Measurements from ENCODE around the gene TAGLN.

TAGLN gene

DNA sequence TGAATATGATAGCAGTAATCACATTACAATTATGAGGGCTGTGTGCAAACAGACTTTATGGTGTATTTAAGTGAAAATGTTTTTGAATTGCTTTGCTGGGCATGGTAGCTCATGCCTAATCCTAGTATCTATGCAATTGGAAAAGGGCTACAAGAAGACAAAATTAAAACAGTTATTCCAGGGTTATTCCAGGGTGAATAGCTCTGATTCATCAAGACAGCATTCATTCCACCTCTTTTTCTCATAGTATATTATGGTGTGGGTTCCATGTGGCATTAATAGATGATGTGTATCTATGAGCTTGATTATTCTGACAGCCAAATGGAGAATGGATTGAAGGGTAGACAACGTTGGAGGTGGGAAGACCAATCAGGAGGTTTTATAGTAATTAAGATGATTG is 32.7 kb upstream of the TAGLN start:
- in situ Hi-C loops (cut with MboI; ENCODE audit: low sequenced_read_pairs, unreplicated experiment): no loop called here

DNA sequence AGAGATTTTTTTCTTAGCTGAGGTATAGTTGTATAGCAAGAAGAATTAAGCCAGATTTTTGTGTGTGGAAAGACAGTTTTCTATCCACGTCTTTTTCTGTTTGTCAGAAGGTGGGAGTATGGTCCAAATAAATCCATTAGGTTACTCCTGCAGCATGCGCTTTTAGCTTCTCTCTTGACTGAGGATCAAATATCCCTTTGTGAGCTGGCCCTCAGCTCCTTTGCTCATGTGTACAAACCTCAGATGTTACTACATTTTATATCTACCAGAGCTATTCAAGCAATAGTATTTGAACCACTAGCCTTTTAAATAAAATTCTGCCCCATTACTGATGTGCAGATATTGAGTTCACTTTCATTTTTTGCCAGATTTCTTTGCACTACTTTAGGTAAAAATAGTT is 29.4 kb upstream of the TAGLN start:
- TF ChIP-seq, protein P1, sequence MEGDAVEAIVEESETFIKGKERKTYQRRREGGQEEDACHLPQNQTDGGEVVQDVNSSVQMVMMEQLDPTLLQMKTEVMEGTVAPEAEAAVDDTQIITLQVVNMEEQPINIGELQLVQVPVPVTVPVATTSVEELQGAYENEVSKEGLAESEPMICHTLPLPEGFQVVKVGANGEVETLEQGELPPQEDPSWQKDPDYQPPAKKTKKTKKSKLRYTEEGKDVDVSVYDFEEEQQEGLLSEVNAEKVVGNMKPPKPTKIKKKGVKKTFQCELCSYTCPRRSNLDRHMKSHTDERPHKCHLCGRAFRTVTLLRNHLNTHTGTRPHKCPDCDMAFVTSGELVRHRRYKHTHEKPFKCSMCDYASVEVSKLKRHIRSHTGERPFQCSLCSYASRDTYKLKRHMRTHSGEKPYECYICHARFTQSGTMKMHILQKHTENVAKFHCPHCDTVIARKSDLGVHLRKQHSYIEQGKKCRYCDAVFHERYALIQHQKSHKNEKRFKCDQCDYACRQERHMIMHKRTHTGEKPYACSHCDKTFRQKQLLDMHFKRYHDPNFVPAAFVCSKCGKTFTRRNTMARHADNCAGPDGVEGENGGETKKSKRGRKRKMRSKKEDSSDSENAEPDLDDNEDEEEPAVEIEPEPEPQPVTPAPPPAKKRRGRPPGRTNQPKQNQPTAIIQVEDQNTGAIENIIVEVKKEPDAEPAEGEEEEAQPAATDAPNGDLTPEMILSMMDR (IDR thresholded peaks at IDR 0.05; ENCODE audit: borderline replicate concordance, control extremely low read depth, extremely low read depth, insufficient read depth, missing control alignments): no peak
- DNase-seq (ENCODE audit: low spot score): no peak
- in situ Hi-C loops (cut with MboI; ENCODE audit: low sequenced_read_pairs, unreplicated experiment): no loop called here

More for the DNA sequence above, 32.7 kb upstream of the TAGLN start:
- TF ChIP-seq, protein P1 (IDR thresholded peaks at IDR 0.05; ENCODE audit: borderline replicate concordance, control extremely low read depth, extremely low read depth, insufficient read depth, missing control alignments): no peak
- DNase-seq (ENCODE audit: low spot score): no peak

DNA sequence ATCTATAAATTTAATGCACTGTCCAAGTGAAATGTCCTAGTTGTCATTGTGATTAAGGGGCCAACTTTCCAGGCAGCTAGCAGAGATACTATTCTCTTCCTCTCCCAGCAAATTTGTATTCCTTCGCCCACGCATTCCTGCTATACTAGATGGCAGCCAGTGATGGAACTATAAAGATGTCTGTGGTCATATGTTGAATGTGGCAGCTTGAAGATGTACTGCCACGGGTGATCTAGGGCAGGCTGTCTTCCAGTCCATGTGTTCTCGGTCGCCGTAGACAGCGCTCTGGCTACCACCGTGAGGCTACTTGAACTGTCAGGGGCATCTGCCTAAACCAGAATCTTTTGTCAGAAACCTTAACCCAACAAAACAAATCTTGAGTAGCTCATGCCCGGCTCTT is 29.0 kb upstream of the TAGLN start:
- DNase-seq (ENCODE audit: low spot score): no peak
- in situ Hi-C loops (cut with MboI; ENCODE audit: low sequenced_read_pairs, unreplicated experiment): no loop called here
- TF ChIP-seq, protein P1 (IDR thresholded peaks at IDR 0.05; ENCODE audit: borderline replicate concordance, control extremely low read depth, extremely low read depth, insufficient read depth, missing control alignments): no peak

DNA sequence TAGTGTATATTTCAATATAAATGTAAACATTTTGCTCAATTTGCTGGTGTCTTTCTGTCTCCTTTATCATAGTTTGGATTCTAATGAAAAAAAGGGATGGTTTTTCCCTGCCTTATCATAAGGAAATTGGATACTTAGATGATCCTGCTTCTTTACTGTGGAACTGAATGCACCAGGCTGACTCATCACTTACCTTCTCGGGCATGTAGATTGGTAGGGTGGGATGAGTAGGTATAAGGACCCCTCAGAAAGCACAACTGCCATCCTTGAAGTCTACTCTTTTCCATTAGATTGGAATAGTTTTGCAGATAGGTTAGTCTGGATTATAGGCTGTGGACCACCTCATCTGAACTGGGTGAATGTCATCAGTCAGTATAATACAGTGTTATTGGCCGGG is 28.2 kb upstream of the TAGLN start:
- TF ChIP-seq, protein P1 (IDR thresholded peaks at IDR 0.05; ENCODE audit: borderline replicate concordance, control extremely low read depth, extremely low read depth, insufficient read depth, missing control alignments): no peak
- no peak for DNase-seq (ENCODE audit: low spot score)
- in situ Hi-C loops (cut with MboI; ENCODE audit: low sequenced_read_pairs, unreplicated experiment): no loop called here

DNA sequence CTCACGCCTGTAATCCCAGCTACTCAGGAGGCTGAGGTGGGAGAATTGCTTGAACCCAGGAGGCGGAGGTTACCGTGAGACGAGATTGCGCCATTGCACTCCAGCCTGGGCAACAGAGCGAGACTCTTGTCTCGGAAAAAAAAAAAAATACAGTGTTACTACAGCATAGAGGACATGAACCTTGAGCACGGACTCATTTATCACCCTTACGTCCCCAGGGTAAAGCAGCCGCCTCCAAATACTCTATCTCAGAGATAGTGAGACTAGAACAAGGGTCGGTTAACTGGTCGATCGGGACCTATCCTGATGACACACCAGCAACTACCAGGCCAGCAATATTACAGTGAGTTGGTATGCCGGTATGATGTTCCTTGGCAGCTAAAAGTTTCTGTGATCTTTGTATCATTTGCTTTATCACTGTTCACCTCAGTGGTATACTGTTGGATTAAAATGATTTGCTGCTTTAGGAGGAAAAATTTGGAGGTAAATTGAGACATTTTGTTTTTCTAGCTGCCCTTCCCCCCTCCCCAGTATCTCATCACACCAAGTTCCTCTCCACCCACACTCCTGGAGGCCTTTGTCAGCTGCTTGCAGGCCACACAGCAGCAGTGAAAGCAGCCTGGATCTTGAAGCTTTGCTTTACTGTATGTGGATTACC is 27.6 kb upstream of the TAGLN start:
- in situ Hi-C loops (cut with MboI; ENCODE audit: low sequenced_read_pairs, unreplicated experiment): no loop called here
- TF ChIP-seq, protein P1 (IDR thresholded peaks at IDR 0.05; ENCODE audit: borderline replicate concordance, control extremely low read depth, extremely low read depth, insufficient read depth, missing control alignments): no peak
- no peak for DNase-seq (ENCODE audit: low spot score)

DNA sequence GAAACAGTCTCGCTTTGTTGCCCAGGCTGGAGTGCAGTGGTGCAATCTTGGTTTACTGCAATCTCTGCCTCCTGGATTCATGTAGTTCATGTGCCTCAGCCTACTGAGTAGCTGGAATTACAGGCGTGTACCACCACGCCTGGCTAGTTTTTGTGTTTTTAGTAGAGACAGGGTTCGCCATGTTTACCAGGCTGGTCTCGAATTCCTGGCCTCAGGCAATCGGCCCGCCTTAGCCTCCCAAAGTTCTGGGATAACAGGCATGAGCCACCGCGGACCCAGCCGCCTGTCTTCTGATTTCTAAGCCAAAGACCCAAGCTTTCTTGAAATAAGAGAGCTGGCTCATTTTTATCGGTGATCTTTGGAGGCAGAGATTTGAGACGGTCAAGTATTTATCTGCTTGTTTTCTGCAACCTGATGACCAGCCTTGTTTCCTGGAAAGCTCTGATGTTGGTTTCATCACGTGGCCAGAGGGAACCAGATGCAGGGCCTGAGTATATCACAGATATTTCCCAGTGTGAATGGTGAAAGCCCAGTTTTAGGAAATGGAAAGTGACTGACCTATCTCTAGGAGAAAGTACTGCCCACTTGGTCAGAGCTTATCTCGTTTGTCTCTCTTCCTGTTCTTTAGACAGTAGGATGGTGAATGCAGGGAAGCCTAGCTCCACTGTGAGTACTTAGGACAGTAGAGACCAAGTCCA is 26.3 kb upstream of the TAGLN start:
- TF ChIP-seq, protein P1 (IDR thresholded peaks at IDR 0.05; ENCODE audit: borderline replicate concordance, control extremely low read depth, extremely low read depth, insufficient read depth, missing control alignments): no peak
- DNase-seq (ENCODE audit: low spot score): no peak
- in situ Hi-C loops (cut with MboI; ENCODE audit: low sequenced_read_pairs, unreplicated experiment): no loop called here
